GM13977 (cell line): Measurements from ENCODE around the gene AP3M1.

Experiments used
- DNase-seq: peaks from one replicate; pipeline ENCODE4 v3.0.0; 2012; ENCODE audit warnings: low spot score
- CTCF ChIP-seq: IDR thresholded peaks from 2 replicates; pipeline ENCODE4 v1.5.1; 2012; ENCODE audit warnings: mild to moderate bottlenecking, control low read depth; ENCODE audit not compliant: insufficient read depth; ENCODE audit errors: extremely low read depth, missing control alignments
- in situ Hi-C: fragments of 300-500 bp; cut with MboI; formaldehyde crosslinking; loops from one replicate; pipeline ENCODE4 v1.12.0; 2022; ENCODE audit warnings: low sequenced_read_pairs, low pct_unique_long_range_greater_than_20kb, mixed read lengths, inconsistent platforms; ENCODE audit not compliant: unreplicated experiment

AP3M1 gene

DNA sequence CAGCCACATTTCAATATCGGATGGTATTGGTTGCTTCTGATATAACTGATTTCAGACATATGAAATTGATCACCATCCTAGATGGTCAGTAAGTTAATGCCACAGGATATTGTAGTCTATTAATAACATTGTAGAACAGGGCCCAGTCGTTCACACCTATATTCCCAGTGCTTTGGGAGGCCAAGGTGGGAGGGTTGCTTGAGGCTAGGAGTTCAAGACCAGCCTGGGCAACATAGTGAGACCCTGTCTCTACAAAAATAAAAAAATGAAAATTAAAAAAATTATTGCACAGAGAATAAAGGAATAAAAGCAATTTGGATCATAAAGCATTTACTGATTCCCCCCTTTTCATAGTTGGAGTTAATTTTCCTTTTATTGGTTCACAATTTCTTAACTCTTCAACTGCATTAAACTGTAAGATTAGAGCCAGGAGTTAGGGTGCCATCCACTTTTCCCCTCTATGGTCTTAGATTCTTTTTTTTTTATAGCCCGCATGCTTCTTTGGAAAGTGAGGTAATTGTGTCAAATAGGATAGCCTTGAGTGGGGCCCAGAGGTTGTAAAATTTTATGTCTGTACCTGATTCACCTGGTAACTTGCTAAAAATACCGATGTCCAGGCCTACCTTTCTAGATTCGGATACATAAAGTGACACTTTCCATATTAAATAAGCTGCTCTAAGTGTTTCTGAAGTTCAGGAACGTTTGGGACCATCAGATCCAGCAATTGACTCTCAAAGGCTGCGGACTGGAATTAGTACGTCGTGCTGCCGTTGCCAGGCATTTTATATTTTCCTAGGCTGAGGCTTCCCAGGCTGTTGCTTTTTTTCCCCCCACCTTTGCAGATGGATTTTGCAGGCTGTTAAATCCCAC lies 25.1 kb upstream of the AP3M1 start:
- in situ Hi-C loops = no loop called here
- DNase-seq = no peak
- TF ChIP-seq CTCF = no peak

DNA sequence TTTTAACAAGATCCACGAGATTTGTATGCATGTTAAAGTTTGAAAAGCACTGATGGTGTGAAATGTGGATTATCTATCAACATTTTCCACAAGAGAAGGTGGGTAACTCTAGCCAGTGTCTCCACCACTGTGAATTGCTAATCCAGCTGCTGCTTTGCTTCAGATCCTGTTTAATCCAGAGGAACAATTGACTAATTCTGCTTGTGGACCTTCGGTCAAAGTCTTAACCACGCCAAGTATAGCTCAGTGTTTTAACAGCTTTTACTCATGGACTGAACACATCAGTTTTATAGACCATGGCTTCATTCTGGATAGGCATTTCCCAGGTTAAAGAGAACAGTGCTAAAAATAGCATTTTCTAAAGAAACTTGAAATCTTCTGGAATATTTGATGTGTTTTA lies 23.9 kb upstream of the AP3M1 start:
- in situ Hi-C loops = no loop called here
- TF ChIP-seq CTCF = no peak
- DNase-seq = no peak

DNA sequence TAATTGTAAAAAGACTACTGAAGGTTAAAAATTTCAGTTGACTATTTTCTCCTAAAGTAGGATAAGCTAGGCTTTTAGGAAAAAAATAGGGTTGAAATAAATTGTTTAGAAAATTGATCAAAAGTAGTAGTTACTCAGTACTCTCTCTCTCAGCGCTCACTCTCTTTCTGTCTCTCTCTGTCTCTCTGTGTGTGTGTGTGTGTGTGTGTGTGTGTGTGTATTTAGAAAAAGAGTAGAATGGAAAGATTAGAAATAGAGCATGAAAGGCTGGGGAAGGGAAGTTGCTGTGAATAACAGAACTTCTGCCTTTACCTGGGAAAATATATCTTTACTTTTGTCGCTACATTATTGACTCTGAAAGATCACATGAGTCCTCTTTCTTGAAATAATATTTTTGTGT lies 21.0 kb upstream of the AP3M1 start:
- no peak for TF ChIP-seq CTCF
- DNase-seq = no peak
- in situ Hi-C loops = no loop called here

GRCh38 chr10:74167443-74167842 lies 16.8 kb upstream of the AP3M1 start:
- in situ Hi-C loops = no loop called here
- no peak for DNase-seq

DNA sequence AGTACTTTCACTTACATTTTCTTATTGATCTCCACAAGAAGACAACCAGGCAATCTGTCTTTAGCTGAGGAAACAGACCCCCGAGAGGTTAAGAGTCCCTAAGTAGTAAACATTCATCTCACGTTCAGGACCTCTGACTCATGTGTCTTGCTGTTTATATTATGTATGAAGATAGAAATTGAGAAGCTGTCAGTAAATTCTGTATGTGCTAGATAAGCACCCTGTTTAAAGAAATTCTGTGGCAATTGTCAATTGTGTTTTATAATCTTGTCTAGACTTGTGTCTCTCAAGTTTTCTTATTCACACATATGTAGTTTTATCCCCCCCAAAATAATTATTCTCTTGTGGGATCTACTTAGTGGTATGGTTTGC lies 14.9 kb upstream of the AP3M1 start:
- in situ Hi-C loops = no loop called here
- no peak for DNase-seq
- no peak for TF ChIP-seq CTCF

More at GRCh38 chr10:74167443-74167842, 16.8 kb upstream of the AP3M1 start:
- no peak for TF ChIP-seq CTCF

- no peak for DNase-seq
- in situ Hi-C loops = no loop called here
- TF ChIP-seq CTCF = no peak
These were observed 14.3 kb upstream of the AP3M1 start for GRCh38 chr10:74164716-74165529.
